Stimulated activated naive CD4-positive, alpha-beta T cell treated with Interleukin-2 at 50 U/mL for 16 hours (primary cell): Measurements from ENCODE around the gene CDH12.
"Not testable (repeated sequence)": the region's sequence is repeated elsewhere in the genome, so short reads cannot be mapped to it uniquely, and the experiment has no call there.

Source experiments
- DNase-seq: peaks from one replicate; lab custom pipeline; 2025; lab: John Stamatoyannopoulos, UW

CDH12 gene

GRCh38 chr5:22151801-22152200, 701.3 kb downstream of the CDH12 start:
- not testable (repeated sequence) for DNase-seq

- not testable (repeated sequence) for DNase-seq
These were observed 712.7 kb downstream of the CDH12 start for GRCh38 chr5:22140418-22140817.

- not testable (repeated sequence) for DNase-seq
These were observed 713.4 kb downstream of the CDH12 start for GRCh38 chr5:22139662-22140300.

GRCh38 chr5:22111320-22111719, 741.8 kb downstream of the CDH12 start:
- no peak for DNase-seq

DNA sequence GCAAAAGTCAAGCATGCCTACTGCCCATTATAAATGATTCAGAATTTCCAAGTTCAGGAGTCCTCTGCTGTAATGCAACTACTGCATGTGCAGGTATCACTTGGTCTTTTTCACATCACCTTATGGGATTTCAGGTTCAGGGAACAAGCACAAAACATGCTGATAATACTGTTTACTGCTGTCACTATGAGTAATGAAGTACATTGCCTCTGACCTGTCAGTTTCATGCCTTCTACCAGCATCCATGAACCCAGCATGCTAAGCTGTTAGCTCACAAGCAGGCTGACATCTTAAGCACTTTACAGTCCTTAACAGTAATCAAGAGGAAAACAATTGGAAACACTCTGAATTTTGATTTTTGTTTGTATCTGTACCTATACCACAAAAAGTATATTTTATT, 743.8 kb downstream of the CDH12 start:
- DNase-seq = no peak

- no peak for DNase-seq
These were observed 744.6 kb downstream of the CDH12 start for GRCh38 chr5:22108545-22108944.

DNA sequence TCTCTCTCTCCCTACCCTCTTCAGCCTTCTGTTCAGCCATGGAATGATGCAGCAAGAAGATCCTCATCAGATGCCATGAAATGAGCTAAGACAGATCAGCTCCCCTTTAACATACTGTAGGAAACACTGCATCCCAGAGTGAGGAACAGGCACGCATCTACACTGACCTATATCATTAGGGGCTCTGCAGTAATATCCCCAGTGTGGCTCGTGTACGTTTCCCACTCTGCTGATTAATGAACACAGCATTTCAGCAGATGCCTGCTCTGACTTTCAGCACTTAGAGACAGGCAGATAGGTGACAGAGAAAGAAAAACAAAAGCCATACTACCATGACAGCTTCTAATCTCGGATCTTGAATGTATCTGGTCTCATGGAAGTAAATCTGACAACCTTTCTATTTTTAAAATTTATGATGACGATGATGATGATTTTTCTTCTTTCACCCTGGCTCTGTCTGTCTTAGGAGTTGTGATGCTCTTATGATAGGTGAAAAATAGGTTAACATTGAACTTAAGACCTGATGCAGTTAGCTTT, 750.3 kb downstream of the CDH12 start:
- no peak for DNase-seq

DNA sequence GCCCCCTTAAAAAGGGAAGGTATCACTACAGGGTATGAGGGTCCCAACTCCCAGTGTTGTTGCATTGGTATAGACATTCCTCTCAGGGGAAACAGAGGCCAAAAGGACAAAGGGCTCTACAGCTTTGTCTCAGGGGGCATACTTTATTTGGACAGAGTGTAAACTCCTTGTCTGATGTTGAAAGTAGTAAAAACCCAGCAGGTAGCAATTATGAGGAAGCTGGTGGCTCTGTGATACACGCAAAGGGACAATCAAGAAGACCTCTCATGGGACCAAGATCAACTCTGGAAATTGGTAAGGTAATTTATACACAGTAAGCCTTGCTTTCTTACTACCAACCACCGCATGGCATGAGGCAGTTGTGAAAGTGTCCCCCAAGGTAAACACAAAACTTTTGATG, 764.6 kb downstream of the CDH12 start:
- no peak for DNase-seq

DNA sequence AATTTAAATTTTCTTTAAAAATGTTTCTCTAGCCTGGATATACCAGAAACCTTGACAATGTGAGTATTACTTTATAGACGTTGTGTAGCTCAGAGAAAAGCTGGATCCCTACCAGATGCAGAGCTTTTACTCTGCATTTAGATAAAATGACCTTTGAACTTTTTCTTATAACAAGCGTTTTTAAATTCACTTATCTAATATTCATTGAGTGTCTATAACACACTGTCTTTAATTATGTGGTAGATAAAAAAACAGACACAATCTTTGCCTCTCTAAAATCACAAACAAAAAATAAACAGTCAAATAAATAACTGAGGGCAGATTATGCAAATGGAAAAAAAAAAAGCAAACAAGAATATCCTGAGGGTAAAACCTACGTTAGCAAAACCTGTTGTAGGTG, 773.6 kb downstream of the CDH12 start:
- no peak for DNase-seq

GRCh38 chr5:22079002-22079401, 774.1 kb downstream of the CDH12 start:
- no peak for DNase-seq

GRCh38 chr5:22076586-22076985, 776.6 kb downstream of the CDH12 start:
- no peak for DNase-seq

DNA sequence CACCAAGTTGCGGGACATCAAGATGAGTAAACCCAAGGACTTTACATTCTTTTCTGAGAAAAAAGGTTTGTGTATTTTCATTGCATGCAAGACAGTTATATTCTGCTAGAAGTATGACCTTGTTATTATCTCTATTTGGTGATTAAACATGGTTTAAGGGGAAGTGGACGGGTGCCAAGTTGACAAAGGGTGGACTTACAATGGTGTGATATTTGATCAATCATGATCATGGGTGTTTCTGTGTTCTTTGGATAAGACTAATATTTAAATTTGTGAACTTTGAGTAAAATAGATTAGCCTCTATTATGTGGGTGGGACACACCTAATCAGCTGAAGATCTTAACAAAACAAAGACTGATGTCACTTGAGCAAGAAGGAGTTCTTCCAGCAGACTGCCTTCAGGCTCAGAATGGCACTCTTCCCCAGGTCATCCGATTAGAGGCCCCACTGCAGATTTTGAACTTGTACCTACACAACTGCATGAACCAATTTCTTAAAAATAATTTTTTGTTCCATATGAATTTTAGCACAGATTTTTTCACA, 782.9 kb downstream of the CDH12 start:
- no peak for DNase-seq

GRCh38 chr5:22063717-22064116, 789.4 kb downstream of the CDH12 start:
- DNase-seq = no peak

DNA sequence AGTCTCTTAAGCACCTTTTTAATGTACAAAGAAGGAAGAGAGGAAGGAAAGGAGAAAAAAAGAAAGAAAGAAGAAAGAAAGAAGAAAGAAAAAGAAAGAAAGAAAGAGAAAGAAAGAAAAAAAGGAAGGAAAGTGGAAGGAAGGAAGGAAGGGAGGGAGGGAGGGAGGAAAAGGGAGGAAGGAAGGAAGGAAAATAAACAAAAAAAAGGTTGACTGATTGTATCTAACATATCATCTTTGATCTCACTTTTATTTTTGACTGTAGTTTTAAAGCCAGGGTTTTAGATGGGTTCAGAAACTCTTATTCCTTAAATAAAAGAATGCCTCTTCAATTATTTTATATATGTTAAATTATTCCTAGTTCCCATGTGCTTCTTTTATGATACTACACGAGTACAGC, 794.5 kb downstream of the CDH12 start:
- no peak for DNase-seq

- no peak for DNase-seq
These were observed 796.1 kb downstream of the CDH12 start for GRCh38 chr5:22057012-22057411.

DNA sequence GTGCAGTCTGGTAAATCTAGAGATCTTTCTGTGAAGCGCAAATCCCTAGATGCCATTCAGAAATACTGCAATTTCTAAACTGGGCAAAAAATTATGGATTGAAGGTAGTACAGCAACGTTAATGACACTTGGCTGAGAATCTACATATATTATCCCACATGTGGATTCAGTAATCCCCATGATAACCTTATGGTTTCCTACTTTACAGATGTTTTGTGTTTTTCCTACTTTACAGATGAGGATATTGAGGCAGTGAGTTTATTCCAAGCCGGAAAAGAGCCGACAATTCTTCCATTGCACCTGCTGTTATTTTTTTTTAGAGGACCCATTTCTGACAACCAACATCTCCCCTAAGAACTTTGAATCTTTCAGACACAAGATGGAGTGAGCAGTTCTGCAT, 796.5 kb downstream of the CDH12 start:
- no peak for DNase-seq

- no peak for DNase-seq
These were observed 799.9 kb downstream of the CDH12 start for GRCh38 chr5:22053195-22053594.

DNA sequence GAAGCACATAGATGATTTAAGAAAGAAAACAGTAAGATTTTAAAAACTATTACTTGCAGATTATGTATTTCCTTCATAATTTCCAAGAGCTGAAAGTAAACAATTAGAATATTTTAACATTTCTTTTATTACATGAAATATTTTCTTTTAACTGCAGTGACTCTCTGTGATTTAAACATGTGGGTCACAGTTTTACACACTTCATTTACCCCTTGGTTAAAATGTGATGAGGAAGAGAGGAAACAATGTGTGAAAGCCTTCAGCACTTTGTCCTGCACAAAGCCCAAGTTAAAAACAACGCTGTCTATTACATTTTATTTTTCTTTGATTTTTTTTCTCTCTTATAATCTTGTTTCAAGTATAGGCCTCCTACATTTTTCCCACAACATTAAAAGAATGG, 801.3 kb downstream of the CDH12 start:
- DNase-seq = no peak

DNA sequence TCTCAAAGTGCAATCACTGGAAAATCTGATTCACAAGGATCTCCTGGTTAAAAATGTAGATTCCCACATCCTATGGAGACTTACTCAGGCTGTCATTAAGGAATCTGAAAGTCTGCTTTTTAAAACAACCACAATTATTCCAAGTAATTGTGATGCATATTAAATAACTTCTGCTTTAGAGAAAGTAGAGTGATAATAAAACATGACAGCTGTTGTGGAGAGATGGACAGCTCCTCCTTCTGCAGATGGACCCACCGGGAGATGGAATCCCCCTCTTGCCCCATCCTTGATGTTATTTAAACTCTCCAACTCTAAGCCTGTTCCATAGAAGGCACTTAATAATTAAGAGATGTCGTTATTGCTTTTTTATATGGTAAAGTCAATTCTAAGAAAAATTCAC, 802.2 kb downstream of the CDH12 start:
- no peak for DNase-seq

DNA sequence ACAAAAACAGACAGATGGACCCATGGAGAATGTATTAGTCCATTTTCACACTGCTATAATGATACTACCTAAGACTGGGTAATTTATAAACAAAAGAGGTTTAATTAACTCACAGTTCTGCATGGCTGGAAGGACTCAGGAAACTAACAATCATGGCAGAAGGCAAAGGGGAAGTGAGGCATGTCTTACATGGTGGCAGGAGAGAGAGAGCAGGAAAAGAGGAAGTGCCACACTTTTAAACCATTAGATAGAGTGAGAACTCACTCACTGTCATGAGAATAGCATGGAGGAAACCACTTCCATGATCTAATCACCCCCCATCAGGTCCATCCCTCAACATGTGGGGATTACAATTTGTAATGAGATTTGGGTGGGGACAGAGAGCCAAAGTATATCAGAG, 808.9 kb downstream of the CDH12 start:
- DNase-seq = no peak

DNA sequence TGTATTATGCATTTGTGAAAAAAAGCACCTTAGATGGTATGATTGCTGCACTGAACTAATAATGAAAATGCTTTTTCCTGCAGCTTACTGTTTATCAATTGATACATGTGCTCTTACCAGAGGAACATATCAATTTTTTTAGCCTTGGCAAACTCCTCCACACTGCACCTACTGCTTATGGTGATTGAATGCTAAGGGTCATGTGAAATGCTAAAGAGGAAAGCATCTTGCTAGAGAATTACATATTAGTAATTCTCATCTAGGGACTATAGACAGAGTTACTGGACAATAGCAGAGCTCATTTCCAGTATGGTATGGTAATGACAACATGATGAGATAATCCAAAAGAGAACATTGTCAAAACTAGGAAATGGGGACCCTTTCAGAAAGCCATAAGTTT, 817.1 kb downstream of the CDH12 start:
- no peak for DNase-seq

- no peak for DNase-seq
These were observed 820.1 kb downstream of the CDH12 start for GRCh38 chr5:22033066-22033465.

DNA sequence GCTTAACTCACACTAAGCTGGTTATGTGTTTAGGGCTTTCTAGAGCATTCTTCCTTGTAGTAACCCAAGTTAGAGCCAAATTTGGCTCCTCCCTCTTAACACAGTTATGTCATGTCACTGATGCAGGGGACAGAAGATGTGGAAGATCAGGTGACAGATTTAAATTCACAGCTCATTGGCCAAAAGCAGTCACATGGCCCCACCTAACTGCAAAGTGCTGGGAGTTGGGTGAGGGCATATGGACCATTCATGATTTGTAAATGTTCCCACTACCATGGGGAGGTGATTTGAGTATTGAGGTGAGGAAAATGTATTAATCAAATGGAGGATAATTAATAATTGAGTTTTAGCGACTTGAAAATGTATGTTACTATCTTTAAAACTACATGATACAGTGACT, 829.4 kb downstream of the CDH12 start:
- DNase-seq = no peak

- not testable (repeated sequence) for DNase-seq
These were observed 840.3 kb downstream of the CDH12 start for GRCh38 chr5:22012893-22013292.
